ENCODE results near the gene AHNAK. TPM values are rescaled to one million over a fixed set of nuclear protein-coding genes. Genes with fewer than 3 reads are reported as not detected.

The AHNAK gene
- total RNA-seq, 1 donor from 2014 or later: 27.2 TPM

- Mint-ChIP-seq H3K27me3 (peaks cover 21% of the 10 kb centered on the region), H3K9me3 (ENCODE audit: low read depth) (no peaks in the 10 kb centered on the region), H3K27ac (no peak overlapping the region), H3K4me3 (ENCODE audit: low read depth) (no peak overlapping the region), H3K4me1 (ENCODE audit: low read depth) (peaks cover 24% of the 10 kb centered on the region), H3K36me3 (ENCODE audit: insufficient read depth) (no peaks in the 10 kb centered on the region)
- TF ChIP-seq CTCF (IDR thresholded peaks at IDR 0.05; ENCODE audit: unreplicated experiment): no peak
- no peak for DNase-seq (ENCODE audit: low spot score, unreplicated experiment)
Measured at GRCh38 chr11:62498492-62499286, 47.9 kb downstream of the AHNAK start.

GRCh38 chr11:62498031-62498430 is 48.6 kb downstream of the AHNAK start:
- Mint-ChIP-seq H3K36me3 (ENCODE audit: insufficient read depth) (no peaks in the 10 kb centered on the region), H3K4me1 (ENCODE audit: low read depth) (peaks cover 24% of the 10 kb centered on the region), H3K9me3 (ENCODE audit: low read depth) (no peaks in the 10 kb centered on the region), H3K4me3 (ENCODE audit: low read depth) (no peak overlapping the region), H3K27ac (no peak overlapping the region), H3K27me3 (peaks cover 21% of the 10 kb centered on the region)
- DNase-seq (ENCODE audit: low spot score, unreplicated experiment): no peak
- TF ChIP-seq CTCF (IDR thresholded peaks at IDR 0.05; ENCODE audit: unreplicated experiment): no peak

GRCh38 chr11:62497132-62497801 is 49.3 kb downstream of the AHNAK start:
- Mint-ChIP-seq H3K4me1 (ENCODE audit: low read depth) (peaks cover 20% of the 10 kb centered on the region), H3K27me3 (peaks cover 13% of the 10 kb centered on the region), H3K9me3 (ENCODE audit: low read depth) (no peaks in the 10 kb centered on the region), H3K36me3 (ENCODE audit: insufficient read depth) (no peaks in the 10 kb centered on the region), H3K27ac (no peak overlapping the region), H3K4me3 (ENCODE audit: low read depth) (no peak overlapping the region)
- no peak for TF ChIP-seq CTCF (IDR thresholded peaks at IDR 0.05; ENCODE audit: unreplicated experiment)
- no peak for DNase-seq (ENCODE audit: low spot score, unreplicated experiment)

- H3K27me3 Mint-ChIP-seq: peaks cover 10% of the 10 kb centered on the region
- H3K36me3 Mint-ChIP-seq (ENCODE audit: insufficient read depth): no peaks in the 10 kb centered on the region
- H3K9me3 Mint-ChIP-seq (ENCODE audit: low read depth): no peaks in the 10 kb centered on the region
- H3K4me3 Mint-ChIP-seq (ENCODE audit: low read depth): no peak overlapping the region
- no peak overlapping the region for H3K27ac Mint-ChIP-seq
- TF ChIP-seq CTCF (IDR thresholded peaks at IDR 0.05; ENCODE audit: unreplicated experiment): no peak
- DNase-seq (ENCODE audit: low spot score, unreplicated experiment): no peak
- H3K4me1 Mint-ChIP-seq (ENCODE audit: low read depth): peaks cover 17% of the 10 kb centered on the region
Measured at GRCh38 chr11:62496676-62497075, 49.9 kb downstream of the AHNAK start.

- Mint-ChIP-seq H3K27me3 (peaks cover 4% of the 10 kb centered on the region), H3K27ac (no peak overlapping the region), H3K4me1 (ENCODE audit: low read depth) (peaks cover 6% of the 10 kb centered on the region), H3K36me3 (ENCODE audit: insufficient read depth) (no peaks in the 10 kb centered on the region), H3K4me3 (ENCODE audit: low read depth) (no peak overlapping the region), H3K9me3 (ENCODE audit: low read depth) (no peaks in the 10 kb centered on the region)
- no peak for DNase-seq (ENCODE audit: low spot score, unreplicated experiment)
- no peak for TF ChIP-seq CTCF (IDR thresholded peaks at IDR 0.05; ENCODE audit: unreplicated experiment)
Measured at GRCh38 chr11:62494246-62494645, 52.4 kb downstream of the AHNAK start.

All from progenitor cell of endocrine pancreas (in vitro differentiated cells).